NCI-H2196 treated with DMSO at 0.1 percent for 48 hours (cell line): Measurements from ENCODE around the gene FAAP100.
"Not testable (repeated sequence)": the region's sequence is repeated elsewhere in the genome, so short reads cannot be mapped to it uniquely, and the experiment has no call there.

Experiments
- DNase-seq: peaks from one replicate; lab custom pipeline; 2025; ENCODE audit not compliant: unreplicated experiment; lab: John Stamatoyannopoulos, UW

Gene FAAP100

DNA sequence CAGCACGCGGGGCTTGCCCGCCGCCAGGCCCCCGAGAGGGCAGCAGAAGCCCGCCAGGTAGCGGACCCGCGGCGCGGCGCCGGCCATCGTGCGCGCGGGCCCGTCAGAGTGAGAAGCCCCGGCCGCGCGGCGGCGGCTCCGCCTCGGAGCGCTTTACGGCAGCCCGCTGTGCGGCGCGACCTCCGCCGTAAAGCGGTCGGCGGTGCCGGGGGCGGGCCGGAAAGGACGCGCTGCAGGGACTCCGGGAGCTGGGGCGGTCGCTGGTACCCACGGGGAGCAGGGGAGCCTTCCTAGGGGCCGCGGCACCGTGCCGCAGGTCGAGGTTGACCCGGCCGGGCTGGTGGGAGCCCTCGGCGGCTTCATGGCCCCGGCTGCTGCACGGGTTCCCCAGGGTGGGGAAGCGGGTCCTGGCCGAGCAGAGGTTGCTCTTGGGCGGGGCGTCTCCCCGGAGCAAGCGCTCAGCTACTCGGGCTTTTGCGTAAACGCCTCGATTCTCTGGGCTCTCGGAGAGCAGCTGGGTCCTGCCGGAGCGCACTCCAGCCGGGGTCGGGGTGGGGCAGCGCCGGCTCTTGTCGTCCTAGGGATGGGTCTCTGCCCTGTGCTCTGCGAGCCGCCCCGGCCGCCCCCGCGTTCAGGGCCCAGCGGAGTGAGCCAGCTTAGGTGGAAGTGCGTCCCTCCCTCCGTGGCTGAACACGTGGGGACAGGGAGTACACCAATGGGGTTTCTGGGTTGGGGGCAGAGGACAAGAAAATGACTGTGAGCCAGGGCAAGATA is at the start of gene FAAP100:
TSS of gene FAAP100 (minus strand) at position 110 of the 774 bp plus-strand sequence. CDS start at position 87, 23 bp downstream.
- peak; percentile 83 for DNase-seq

DNA sequence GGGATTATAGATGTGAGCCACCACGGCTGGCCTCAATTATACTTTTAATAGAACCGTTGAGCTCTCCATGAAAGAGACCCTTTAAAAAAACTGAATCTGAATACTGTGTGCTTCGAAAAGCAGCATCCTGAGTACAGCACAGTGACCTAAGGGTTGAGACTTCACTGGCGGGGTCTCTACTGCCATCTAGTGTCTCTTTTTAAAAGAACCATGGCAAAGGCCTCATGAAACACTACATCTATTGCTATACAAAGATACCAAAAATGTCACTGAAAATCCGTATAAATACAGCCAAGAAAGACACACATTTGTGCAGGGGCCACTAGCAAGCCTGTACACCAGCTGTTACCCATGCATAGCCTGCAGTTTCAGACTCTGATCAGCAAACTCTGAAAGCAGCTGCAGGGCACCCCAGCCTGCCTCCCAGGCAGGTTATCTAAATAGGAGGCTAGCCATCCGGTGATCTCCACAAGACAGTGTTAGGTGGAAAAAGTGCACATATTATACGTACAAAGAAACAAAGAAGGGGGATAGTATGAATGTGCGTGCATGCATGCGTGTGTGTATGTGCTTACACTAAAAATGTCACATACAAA is 49.5 kb upstream of the FAAP100 start:
- peak; percentile 65 for DNase-seq

- no peak for DNase-seq
Observed at GRCh38 chr17:81599719-81600486, 47.8 kb upstream of the FAAP100 start.

- no peak for DNase-seq
Observed at GRCh38 chr17:81593105-81593871, 41.1 kb upstream of the FAAP100 start.

DNA sequence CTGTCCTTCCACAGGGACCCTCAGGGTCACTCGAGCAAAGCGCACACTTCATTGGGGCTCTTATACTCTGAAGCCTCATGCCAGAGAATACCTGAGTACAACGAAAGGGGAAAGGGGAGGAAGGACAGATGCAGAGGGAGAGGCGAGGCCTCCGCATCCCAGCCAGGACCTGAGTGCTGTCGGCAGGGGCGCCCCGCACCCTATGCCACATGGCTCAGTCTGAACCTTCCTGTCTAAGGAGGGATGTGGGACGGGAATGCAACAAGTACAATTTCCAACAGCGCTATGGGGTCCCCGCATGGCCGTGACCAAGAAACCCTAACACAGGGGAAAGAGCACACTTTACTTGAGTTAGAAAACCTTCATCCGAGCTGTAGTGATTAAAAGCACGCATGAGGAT is 39.8 kb upstream of the FAAP100 start:
- DNase-seq, result no peak

DNA sequence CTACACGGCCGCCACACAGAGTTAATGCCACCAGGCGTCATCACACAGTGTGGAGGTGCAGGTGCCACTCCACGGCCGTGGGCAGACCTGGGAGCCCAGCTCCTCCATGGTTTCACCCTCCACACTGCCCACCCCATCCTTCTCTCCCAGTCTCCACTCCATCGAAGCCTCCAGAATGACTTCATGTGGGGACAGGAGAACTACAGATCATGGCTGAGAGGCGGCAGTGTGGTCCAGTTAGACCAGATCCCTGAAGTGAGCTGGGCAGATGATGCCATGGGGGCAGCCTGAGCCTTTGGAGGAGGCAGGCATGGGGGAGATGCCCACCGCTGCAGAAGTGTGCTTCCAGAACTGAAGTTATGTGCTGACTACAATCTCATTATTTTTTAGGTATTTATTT is 38.0 kb upstream of the FAAP100 start:
- DNase-seq, result no peak

- DNase-seq, result no peak
Observed at GRCh38 chr17:81589612-81590011, 37.5 kb upstream of the FAAP100 start.

- no peak for DNase-seq
Observed at GRCh38 chr17:81586096-81586495, 33.9 kb upstream of the FAAP100 start.

- DNase-seq, result not testable (repeated sequence)
Observed at GRCh38 chr17:81584771-81585170, 32.6 kb upstream of the FAAP100 start.

DNA sequence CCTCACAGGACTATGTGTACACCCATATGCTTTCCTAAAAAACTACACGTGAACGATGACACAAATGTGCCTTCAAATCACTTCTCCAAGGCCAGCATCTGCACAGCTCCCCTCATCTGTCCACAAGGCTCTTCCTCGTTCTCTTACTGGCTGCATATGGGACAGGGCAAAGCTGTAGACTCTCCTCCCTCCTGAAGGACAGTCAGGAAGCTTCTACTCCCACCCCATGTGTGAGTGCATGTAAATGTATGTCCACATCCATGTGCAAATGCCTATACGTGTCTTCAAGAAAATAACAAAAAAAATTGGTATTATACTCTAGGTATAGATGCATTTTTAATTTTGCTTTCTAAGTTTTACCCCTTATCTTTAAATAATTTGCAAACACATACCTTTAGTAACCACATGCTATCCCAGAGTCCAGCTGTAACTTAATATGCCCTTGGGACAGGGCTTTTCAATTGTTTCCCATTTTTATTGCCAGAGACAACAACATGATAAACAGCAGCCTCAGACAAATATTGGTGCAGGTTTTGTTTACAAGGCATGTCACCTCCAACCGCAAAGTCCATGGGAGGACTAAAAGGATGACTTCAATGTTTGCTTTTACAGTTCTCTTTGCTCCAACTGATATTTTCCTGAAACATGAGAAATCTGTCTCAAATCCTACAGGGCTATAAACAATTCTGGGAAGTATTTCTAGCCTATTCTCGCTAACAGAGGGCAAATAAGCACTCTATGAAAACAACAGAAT is 31.6 kb upstream of the FAAP100 start:
- DNase-seq, result peak; percentile 76

DNA sequence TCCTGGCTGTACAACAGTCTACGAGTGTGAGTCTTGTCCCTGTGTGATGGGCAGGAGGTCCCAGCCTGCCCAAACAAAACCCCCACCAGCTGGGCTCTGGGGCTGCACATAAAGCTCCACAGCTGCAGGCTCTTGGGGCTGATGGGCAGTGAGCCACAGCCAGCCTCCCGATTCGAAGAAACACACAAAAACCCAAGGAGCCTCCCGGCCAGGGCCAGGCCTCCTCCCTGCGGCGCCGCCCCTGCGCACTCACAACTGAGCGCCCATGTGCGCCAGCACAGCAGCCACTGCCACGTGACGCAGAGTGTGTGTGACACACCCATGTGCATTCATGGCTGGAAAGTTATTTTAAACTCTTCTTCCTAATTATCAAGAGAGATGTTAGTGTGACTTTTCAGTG is 30.6 kb upstream of the FAAP100 start:
- DNase-seq, result no peak

DNA sequence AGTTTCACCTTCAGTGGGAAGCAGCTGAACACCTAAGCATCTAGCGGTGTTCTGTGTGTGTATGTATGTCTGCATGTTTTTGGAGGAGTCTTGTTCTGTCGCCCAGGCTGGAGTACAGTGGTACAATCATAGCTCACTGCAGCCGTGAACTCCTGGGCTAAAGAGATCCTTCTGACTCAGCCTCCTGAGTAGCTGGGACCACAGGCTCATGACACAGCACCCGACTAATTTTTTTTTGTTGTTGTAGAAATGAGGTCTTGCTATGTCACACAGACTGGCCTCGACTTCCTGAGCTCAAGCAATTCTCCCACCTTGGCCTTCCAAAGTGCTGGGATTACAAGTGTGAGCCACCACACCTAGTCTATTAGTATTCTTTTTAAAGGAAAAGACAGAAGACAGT is 30.2 kb upstream of the FAAP100 start:
- no peak for DNase-seq

GRCh38 chr17:81581758-81582157 is 29.6 kb upstream of the FAAP100 start:
- DNase-seq, result no peak

DNA sequence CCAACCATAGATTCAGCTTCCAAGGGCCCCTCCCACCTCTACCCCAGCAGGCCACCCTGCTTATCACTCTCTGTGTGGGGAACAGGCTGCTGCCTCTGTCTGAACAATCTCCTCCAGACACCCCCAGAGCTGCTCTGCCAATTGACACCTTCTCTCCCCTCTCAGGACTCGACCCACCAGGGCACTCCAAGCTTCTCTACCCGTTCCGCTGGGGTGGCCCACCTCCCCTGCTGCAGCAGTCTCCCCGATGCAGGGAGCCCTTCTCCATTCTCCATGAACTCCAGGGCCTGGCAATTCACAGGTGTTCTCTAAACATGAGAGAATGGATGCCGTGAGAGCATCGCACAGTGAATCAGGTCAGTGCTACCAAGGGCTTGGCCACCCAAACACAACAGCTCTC is 28.3 kb upstream of the FAAP100 start:
- DNase-seq, result no peak

- no peak for DNase-seq
Observed at GRCh38 chr17:81579821-81580321, 27.7 kb upstream of the FAAP100 start.

DNA sequence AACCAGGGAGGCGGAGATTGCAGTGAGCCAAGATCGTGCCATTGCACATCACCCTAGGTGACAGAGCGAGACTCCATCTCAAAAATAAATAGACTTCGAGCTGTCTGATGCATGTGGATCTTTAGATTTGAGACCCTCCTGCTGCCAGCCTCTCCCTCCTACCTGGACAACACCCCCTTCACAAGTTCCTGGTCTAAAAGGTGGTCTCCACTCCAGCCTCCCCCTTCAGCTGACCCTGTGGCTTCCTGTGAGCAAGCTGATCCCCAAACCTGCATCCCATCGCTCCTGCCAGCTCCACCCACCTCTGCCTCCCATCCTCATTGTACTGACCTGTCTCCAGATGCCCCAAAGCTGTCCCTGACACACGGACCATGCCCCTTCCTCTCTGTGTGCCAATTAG is 27.1 kb upstream of the FAAP100 start:
- DNase-seq, result no peak

- DNase-seq, result no peak
Observed at GRCh38 chr17:81578561-81579225, 26.5 kb upstream of the FAAP100 start.

GRCh38 chr17:81578038-81578441 is 25.9 kb upstream of the FAAP100 start:
- no peak for DNase-seq

GRCh38 chr17:81577278-81578000 is 25.3 kb upstream of the FAAP100 start:
- DNase-seq, result no peak
